CMK (cell line): Measurements from ENCODE around the gene ZC3H12A.
A peak's percentile ranks its signal among the peaks of the same experiment; 100 is the strongest.
"Not testable (repeated sequence)": the region's sequence is repeated elsewhere in the genome, so short reads cannot be mapped to it uniquely, and the experiment has no call there.

Experiments used
- DNase-seq: peaks from one replicate; pipeline ENCODE4 v3.0.0-alpha.2; 2010; ENCODE audit warnings: low read depth

ZC3H12A gene

DNA sequence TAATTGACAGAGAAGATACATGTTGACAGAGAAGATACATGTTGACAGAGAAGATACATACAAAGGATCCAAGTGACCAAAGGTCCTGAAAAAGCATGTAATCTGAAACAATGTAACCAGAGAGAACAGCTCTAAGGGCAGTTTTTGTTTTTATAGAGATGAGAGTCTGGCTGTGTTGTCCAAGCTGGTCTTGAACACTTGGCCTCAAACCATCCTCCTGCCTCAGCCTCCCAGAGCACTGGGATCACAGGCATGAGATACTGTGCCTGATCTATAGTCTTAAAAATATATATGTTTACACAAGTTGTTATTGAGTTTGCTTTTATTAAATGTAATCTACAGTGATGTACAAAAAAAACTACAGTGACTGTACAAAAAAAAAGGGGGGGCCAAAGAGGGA lies 27.7 kb downstream of the ZC3H12A start:
- DNase-seq, result no peak

DNA sequence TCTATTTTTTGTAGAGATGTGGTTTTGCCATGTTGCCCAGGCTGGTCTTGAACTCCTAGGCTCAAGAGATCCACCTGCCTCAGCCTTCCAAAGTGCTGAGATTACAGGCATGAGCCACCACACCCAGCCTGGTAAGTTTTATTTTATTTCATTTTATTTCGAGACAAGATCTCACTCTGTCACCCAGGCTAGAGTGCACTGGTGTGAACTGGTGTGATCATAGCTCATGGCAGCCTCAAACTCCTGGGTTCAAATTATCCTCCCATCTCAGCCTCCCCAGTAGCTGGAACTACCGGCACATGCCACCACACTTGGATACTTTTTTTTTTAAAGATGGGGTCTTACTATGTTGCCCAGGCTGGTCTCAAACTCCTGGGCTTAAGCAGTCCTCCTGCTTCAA lies 28.4 kb downstream of the ZC3H12A start:
- DNase-seq, result not testable (repeated sequence)

DNA sequence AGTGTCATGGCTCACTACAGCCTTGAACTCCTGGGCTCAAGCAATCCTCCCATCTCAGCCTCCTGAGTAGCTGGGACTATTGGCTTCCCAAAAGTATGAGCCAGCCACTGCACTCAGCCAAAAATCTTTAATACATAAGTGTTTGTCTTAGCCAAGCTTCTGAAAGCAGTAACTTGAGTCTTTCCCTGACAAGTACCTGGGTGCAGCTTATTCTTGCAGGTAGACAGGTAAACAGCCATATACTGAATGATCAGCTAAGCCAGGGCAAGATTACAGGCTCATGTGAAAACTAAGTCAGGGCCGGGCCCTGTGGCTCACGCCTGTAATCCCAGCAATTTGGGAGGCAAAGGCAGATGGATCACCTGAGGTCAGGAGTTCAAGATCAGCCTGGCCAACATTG lies 32.4 kb downstream of the ZC3H12A start:
- no peak for DNase-seq

DNA sequence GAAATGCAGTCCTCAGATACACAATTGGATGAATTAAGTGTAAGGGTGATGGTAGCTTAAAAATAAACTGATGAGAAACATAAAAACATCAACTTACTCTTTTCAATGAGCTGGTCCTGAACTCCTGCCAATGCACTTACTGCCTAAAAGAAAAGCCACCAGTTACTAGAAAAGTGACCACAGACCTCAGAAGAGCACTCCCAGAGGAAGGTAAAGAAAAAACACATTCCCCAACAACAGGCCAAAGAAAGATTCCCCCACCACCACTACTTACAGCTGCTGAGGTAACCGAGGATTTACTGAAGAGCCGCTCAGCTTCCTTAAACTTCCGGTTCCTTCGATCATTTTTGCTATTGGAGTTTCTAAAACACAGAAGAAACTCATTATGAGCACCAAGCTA lies 34.8 kb downstream of the ZC3H12A start:
- no peak for DNase-seq

DNA sequence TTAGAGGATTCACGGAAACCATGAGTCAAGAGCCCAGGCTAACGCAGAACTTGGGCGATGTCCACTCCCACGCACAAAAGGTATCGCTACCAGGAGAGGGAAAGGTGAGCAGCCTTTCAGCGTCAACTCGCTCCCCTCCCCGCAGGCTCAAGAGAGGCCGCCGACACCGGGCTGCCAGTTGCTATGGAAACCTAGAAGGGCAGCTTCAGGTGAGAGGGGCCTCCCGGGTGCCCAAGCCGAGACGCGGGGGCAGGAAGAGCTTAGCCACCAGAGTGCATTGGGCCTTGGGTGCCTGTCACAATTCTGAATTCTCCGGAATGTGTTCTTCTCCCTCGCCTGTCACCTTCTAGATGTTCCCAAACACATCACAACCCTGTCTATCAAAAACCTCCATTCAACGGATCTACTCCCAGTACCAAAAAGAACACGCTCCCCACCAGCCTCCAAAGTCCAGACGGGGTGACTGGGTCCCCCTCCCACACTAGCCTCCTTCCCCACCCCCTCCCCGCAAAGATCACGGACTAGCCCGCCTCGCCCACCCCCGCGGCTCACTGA lies 39.5 kb downstream of the ZC3H12A start:
- DNase-seq, result no peak

DNA sequence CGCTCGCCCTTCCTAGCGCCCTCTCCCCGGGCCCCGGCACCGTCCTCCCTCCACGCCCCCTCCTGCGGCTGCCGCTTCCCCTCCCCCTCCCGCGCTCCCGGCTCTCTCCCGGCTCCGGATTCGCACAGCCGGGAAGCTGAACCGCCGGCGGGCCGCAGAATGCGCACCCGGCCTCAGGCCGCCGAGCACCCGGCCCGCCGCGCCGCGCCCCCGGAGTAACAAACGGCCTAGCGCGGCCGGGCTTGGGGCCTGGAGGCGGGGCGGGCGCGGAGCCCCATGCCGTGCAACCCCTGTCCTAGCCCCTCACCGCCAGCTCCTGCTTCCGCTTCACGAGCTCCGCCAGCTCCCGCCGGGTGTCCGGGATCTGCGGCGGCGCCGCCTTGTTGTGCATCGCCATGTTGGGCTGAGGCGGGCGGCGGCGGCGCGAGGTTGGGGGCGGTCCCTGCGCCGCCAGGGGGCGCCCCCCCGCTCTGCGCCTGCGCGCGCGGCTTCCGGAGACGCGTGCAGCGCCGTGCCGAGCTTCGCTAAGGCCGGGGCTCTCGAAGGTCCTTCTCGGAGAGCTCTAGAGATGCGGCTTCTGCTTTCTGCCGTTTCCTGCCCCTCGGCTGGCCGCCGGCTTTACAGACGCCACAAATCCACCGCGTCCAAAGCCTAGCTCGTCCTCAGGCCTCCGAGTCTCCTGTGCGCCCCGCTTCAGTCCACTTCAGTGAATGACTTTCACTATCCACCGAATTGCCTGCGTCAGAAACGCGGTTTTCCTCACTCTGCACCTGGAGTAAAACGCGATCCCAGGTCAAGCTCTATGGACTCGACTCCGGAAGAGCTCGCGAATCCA lies 40.2 kb downstream of the ZC3H12A start, which contains the start of gene MEAF6:
Gene MEAF6 (minus strand): TSS at position 417 of the 835 bp plus-strand sequence. CDS start 20 bp downstream, at position 397.
- DNase-seq, result peak; percentile 78

DNA sequence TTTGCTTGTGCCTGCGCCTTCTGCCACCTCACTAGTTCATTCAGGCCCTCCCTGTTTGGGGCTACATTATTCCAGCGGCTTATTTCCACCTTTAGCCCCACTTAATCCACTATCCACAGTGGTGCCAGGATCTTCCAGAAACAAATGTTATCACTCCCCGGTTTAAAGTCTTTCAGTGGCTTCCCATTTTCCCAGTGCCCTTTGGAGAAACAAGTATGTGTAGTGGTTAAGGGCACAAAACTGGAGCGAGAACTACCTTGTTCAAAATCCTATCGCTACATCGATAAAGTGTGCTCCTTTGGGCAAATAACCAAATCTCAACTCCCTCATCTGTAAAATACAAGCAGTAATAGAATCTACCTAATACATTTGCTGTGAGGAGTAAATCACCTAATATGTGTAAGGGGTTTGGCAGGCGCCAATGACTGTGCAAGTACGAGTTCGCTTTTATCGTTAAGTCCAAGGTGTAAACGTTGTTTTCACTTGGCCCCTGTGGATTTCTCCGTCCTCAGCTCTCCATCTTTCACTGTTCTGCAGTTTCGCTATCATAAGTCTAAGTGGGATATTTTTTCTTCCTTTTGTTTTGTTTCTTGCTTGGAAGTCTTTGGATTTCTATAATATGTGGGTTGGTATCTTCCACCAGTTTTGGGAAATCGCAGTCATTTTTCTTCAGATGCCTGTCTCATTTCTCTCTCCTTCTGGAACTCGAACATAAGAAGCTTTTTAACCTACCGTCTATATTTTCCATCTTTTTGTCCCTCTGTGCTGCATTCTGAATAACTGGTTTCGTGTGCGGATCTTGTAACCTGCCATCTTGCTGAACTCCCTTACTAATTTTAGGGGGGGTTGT lies 41.0 kb downstream of the ZC3H12A start:
- no peak for DNase-seq

DNA sequence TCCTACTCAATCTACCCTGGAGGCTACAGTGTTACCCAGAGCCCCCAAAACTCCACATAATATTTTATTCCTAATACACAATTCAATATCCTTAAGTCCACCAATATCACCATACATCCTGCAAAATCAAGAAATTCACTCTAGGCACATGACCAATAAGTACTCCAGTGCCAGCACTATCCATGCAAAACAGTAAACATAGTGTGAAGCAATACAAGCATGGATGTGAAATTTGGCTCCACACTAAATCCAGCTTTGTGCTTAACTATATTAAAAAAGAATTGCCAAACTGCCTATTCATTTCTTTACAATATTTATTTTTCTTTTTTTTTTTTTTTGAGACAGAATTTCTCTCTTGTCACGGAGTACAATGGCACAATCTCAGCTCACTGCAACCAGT lies 43.2 kb downstream of the ZC3H12A start:
- DNase-seq, result no peak

DNA sequence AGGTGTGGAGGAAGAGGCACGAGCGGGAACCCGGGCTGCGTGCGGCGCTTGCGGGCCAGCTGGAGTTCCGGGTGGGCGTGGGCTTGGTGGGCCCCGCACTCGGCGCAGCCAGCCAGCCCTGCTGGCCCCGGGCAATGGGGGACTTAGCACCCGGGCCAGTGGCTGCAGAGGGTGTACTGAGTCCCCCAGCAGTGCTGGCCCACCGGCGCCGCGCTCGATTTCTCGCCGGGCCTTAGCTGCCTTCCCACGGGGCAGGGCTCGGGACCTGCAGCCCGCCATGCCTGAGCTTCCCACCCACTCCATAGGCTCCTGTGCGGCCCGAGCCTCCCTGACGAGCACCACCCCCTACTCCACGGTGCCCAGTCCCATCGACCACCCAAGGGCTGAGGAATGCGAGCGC lies 43.9 kb downstream of the ZC3H12A start:
- not testable (repeated sequence) for DNase-seq

DNA sequence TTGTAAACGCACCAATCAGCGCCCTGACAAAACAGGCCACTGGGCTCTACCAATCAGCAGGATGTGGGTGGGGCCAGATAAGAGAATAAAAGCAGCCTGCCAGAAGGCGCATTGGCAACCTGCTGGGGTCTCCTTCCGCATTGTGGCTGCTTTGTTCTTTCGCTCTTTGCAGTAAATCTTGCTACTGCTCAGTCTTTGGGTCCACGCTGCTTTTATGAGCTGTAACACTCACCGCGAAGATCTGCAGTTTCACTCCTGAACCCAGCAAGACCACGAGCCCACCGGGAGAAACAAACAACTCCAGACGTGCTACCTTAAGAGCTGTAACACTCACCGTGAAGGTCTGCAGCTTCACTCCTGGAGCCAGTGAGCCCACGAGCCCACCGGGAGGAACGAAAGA lies 44.5 kb downstream of the ZC3H12A start:
- DNase-seq, result not testable (repeated sequence)

DNA sequence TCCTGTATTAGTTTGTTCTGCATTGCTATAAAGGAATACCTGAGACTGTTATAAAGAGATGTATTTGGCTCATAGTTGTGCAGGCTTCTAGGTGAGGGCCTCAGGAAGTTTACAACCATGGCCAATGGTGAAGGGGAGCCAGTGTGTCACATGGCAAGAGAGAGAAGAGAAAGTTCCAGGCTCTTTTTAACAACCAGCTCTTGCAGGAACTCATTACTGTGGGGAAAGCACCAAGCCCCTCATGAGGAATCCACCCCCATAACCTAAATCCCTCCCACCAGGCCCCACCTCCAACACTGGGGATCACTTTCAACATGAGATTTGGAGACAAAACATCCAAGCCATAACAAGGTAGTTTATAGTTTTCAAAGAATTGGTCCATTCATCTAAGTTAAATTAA lies 45.2 kb downstream of the ZC3H12A start:
- DNase-seq, result no peak

DNA sequence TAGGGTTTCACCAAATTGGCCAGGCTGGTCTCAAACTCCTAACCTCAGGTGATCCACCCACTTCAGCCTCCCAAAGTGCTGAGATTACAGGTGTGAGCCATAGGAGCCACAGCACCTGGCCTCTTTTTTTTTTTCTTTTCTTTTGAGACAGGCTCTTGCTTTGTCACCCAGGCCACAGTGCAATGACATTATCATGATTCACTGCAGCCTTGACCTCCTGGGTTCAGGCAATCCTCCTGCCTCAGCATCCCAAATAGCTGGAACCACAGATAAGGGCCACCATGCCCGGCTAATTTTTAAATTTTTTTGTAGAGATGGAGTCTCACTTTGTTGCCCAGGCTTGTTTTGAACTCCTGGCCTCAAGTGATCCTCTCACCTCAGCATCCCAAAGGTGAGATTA lies 55.5 kb downstream of the ZC3H12A start:
- not testable (repeated sequence) for DNase-seq

DNA sequence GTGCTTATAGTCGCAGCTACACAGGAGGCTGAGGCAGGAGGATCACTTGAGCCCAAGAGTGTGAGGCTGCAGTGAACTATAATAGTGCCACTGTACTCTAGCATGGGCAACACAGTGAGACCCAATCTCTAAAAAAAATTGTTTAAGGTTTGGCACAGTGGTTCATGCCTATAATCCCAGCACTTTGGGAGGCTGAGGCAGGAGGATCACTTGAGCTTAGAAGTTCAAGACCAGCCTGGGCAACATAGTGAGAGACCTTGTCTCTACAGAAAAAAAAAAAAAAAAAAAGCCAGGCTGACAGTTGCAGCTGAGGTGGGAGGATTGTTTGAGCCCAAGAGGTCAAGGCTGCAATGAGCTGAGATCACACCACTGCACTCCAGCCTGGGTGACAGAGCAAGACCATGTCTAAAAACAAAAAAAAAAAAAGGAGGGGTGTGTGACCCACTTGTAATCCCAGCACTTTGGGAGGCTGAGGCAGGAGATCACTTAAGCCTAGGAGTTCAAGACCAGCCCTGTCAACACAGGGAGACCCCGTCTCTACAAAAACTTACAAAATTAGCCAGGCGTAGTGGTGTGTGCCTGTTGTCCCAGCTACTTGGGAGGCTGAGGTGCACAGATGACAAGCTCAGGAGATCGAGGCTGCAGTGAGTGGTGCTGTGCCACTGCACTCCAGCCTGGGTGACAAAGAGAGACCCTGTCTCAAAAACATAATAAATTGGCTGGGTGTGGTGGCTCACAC lies 58.2 kb downstream of the ZC3H12A start:
- not testable (repeated sequence) for DNase-seq

DNA sequence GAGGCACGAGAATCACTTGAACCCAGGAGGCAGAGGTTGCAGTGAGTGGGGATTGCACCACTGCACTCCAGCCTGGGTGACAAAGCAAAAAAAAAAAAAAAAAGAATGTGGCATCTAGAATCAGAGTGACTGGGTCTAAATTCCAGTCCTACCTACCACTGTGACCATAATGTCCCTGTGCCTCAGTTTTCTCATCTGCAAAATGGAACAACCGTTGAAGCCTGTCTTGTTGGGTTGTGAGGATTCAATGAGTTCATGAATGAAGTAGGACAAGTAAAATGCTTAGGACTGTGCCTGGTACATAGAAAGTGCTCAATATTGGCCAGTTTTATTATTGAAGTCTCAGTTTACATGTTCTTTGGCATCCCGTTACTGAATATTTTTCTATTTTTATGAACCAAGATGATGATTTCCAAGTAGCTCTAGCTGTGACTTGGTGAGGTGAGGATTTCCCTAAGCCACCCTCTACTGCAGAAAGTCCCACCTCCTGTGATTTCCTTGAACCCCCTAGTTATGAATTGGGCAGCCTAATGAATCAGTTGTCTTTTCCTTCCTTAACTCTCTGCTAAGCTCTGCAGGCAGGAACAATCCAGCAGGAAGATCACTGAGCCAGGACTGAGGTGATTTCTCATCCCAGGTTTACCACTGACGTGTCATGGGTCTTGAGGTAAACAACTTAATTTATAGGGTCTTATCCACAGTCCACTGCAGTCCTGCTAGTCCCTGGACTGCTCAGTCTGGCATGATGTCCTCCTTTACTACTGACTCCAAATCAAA lies 59.1 kb downstream of the ZC3H12A start:
- no peak for DNase-seq
